Suppressor macrophage treated with lipopolysaccharide for 1 hour (primary cell): Measurements from ENCODE around the gene ETV5.

Experiments
- DNase-seq, 3 donors: peaks; one replicate each; pipeline ENCODE4 v3.0.0-alpha.2; 2020 to 2022

Gene ETV5

GRCh38 chr3:186121968-186122367, 13.1 kb upstream of the ETV5 start:
- DNase-seq = no peak

GRCh38 chr3:186121278-186121677, 12.4 kb upstream of the ETV5 start:
- DNase-seq = no peak

DNA sequence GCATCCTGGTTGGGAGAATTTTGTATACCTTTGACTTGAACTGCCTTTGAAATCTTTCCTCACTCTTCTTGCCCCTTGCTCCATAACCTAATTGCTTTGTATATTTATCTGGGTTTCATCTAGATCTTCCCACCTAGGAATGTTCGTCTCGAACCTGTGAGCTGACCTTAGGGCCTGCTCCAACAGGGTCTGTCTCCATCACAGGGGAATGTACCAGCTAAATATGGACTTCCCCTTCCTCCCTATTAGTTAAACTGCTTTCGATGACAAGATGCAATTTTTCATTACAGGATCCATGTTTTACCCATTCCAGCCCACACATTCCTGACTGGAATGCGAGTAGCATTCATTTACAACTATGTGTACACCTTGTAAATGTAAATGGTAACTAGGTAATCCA, 10.6 kb upstream of the ETV5 start:
- no peak for DNase-seq

GRCh38 chr3:186118692-186119091, 9.8 kb upstream of the ETV5 start:
- no peak for DNase-seq

GRCh38 chr3:186117521-186118134, 8.7 kb upstream of the ETV5 start:
- DNase-seq = no peak

GRCh38 chr3:186115239-186115996, 6.5 kb upstream of the ETV5 start:
- peak; percentile 59 to 73 (median 66) for DNase-seq

- DNase-seq = peak; percentile 49 to 56 (median 56)
Measured at GRCh38 chr3:186110975-186111974, 2.4 kb upstream of the ETV5 start.

- peak in 1 of 3 donors; percentile 11 for DNase-seq
Measured at GRCh38 chr3:186109897-186110803, 1.3 kb upstream of the ETV5 start.

- peak; percentile 56 to 70 (median 59) for DNase-seq
Measured at GRCh38 chr3:186108106-186108940, 566 bp downstream of the ETV5 start.

GRCh38 chr3:186107215-186108105, 1.4 kb downstream of the ETV5 start:
- peak; percentile 61 to 71 (median 63) for DNase-seq

DNA sequence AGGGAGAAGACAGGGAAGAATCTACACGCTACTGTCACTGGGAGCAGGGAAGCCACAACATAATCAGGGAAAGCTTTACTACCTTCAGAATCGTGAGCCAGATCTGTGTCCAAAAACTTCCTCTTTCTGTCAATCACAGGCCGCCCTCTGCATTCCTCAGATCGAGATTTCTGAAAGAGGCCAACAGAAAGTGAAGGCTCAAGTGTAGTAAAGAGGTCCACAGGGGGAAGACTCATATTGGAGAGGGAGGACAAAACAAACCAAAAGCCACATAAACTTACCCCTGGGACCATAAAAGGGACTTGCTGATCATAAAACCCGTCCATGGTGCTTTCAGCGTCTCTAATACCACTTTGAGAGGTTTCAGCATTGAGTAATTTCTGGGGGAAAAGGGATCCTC, 3.3 kb downstream of the ETV5 start:
- peak; percentile 39 to 59 (median 45) for DNase-seq

- DNase-seq = no peak
Measured at GRCh38 chr3:186102687-186103086, 6.2 kb downstream of the ETV5 start.

- DNase-seq = no peak
Measured at GRCh38 chr3:186100398-186100797, 8.5 kb downstream of the ETV5 start.

GRCh38 chr3:186099178-186099577, 9.7 kb downstream of the ETV5 start:
- DNase-seq = no peak

DNA sequence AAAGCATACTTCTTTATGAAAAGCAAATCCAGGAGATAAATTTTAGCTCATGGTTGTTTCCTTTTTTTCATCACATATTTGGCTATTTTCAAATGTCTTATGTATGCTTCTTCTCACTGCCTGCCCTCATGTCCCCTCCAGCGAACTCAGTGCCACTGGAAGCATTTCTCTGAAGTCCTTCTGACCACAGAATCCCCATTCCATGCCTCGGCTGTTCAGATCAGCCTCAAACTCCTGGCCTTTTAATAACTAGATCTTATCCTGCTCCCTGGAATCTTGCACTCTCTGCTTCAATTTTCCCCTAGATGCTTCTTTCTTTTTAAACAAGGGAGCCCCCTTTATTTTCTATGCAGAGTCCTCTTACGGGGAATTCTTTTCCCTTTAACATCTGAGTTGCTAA, 10.1 kb downstream of the ETV5 start:
- no peak for DNase-seq

- peak in 2 of 3 donors; percentile 28 to 30 for DNase-seq
Measured at GRCh38 chr3:186097663-186098451, 11.0 kb downstream of the ETV5 start.

DNA sequence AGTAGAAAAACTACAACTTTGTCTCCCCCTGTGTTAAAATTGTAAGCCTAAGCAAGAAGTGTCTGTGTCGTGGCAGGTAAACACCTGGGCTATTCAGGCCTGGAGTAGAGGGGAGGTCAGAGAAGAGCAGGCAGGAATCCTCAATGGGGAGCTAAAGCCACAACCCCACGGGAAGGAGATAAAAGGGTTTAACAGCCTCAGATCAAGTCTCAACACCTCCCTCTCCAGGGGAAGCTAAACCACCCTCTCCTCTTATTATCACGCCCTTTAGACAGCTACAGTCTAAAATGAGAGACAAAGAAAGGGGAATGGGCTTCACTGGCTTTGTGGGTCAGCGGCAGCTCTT, 11.6 kb downstream of the ETV5 start:
- no peak for DNase-seq

- DNase-seq = no peak
Measured at GRCh38 chr3:186096290-186096689, 12.6 kb downstream of the ETV5 start.

GRCh38 chr3:186095561-186096081, 13.3 kb downstream of the ETV5 start:
- DNase-seq = peak; percentile 67 to 80 (median 70)
